Gastroesophageal sphincter (tissue), 3 donors: Measurements from ENCODE around the gene ZBTB7C.

Source experiments
- POLR2A ChIP-seq, 2 donors: fragments of 450-650 bp; IDR thresholded peaks; one replicate each; pipeline ENCODE4 v1.6.1; 2017; ENCODE audit warnings: antibody characterized with exemption in 2 of 2, mild to moderate bottlenecking in 2 of 2, moderate library complexity in 1 of 2
- TF ChIP-seq, protein P1 (sequence below), 4 experiments: fragments of 200-600 bp in 2 of 4; fragments of 450-650 bp in 2 of 4; sonication (generic) in 1 of 4; IDR thresholded peaks; one replicate each; pipeline ENCODE4 v1.5.1; 2017 to 2019; ENCODE audit warnings: antibody characterized with exemption in 4 of 4, mild to moderate bottlenecking in 2 of 4, moderate library complexity in 2 of 4

DNA sequence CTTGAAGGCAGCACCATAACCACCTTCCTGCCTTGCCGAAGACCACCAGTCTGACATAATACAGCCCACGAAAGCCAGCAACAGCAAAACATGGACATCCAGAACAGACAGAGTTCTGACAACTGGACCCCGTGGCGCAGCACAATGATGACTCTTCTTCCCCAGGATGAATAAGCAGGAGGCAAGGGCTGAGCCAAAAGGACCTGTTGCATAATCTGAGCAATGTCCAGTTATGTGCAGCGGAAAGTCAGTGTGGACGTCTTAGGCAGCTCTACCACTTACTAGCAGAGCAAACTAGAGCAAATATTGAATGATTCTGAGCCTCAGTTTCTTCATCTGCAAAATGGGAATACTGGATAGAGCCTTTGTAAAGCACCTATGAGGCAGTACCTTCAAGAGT lies 225.1 kb downstream of the ZBTB7C start:
- TF ChIP-seq, protein P1, sequence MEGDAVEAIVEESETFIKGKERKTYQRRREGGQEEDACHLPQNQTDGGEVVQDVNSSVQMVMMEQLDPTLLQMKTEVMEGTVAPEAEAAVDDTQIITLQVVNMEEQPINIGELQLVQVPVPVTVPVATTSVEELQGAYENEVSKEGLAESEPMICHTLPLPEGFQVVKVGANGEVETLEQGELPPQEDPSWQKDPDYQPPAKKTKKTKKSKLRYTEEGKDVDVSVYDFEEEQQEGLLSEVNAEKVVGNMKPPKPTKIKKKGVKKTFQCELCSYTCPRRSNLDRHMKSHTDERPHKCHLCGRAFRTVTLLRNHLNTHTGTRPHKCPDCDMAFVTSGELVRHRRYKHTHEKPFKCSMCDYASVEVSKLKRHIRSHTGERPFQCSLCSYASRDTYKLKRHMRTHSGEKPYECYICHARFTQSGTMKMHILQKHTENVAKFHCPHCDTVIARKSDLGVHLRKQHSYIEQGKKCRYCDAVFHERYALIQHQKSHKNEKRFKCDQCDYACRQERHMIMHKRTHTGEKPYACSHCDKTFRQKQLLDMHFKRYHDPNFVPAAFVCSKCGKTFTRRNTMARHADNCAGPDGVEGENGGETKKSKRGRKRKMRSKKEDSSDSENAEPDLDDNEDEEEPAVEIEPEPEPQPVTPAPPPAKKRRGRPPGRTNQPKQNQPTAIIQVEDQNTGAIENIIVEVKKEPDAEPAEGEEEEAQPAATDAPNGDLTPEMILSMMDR (IDR thresholded peaks at IDR 0.05), result no peak
- no peak for TF ChIP-seq POLR2A (IDR thresholded peaks at IDR 0.05)
